Medulla oblongata (tissue), 1 donor: Measurements from ENCODE around the gene SERPINB8.

Experiments
- DNase-seq: peaks from one replicate; pipeline ENCODE4 v3.0.0-alpha.2; 2015; ENCODE audit errors: extremely low spot score

Gene SERPINB8

DNA sequence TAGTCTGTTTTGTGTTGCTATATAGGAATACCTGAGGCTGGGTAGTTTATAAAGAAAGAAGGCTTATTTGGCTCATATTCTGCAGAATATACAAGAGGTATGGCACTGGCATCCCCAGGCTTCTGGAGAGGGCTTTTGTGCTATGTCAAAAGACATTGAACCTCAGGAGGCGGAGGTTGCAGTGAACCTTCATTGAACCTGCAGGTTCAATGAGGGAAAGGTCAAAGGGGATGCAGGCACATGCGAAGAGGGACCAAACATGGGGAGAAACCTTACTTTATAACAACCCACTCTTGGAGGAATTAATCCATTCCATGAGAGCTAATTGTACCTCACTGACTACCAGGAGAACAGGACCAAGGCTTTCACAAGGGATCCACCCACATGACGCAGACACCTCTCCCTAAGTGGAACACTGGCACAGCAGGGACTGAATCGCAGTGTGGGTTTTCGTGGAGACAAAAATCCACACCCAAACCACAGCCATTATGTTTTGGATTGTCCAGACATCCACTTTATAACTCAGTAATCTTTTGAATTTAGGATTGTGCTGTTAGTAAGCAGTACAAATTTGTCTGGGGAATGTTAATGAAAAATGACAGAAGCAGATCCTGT is 4.1 kb upstream of the SERPINB8 start:
- no peak for DNase-seq

- no peak for DNase-seq
Measured at GRCh38 chr18:63970809-63971205, 926 bp downstream of the SERPINB8 start.

DNA sequence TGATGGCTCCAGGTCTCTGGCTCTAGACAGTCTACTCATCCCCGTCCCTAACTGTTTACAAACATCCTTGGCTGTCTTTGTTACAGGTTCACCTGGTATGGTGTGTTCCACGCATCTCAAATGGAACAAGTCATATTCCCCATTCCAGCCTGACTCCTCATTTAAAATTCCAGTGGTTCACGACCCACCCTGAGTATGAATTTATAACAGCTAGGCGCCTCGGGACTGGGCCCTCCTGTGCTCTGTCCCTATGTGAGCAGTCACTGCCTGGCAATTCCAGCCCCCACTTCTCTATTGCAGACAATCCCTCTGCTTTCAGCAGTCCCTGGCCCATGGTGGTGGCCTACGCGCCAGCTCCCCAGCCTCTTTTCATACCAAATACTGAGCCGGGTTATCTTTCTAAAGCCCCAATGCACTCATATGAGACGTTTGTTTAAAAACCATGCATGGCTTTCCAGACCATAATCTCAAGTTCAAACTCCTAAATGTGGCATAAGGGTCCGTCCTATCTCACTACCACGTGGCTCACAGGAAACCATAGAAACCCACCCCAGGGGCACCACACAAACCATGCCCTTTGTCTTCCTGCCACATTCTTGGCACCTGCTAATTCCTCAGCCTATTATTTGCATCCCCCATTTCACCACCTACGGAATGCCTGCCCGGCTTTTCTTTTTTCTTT is 1.6 kb downstream of the SERPINB8 start:
- peak; percentile 43 for DNase-seq

DNA sequence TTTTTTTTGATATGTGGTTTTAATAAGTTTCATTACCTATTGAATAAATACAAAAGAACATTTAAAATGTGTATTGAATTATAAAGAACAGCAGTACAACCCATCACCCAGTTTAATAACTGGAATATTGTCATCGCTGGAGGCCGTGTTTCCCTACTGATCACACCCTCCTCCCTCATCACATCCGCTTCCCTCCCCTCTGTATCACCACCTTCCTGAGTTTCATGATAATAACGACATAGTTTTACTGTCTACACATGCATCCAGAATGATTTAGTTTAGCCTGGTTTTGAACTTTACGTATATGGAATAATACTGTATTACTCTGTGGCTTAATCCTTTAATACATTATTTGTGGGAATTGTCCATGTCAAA is 2.1 kb downstream of the SERPINB8 start:
- no peak for DNase-seq

DNA sequence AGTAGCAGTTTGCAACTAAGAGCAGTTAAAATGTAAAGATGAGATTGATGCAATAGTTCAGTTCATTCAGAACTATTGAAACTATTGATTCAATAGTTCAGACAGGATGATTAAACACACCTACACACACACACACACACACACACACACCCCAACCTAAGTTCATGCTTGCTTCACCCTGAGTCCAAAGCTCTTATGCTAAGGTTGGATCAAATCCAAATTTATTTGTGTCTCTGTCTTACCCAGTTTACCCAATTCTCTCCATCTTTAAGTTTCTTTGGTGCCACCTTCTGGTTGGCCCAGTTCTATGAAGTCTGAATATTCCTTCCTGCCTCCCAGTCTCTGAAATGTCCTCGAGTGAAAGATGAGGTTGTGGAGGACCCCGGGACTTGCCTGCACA is 5.1 kb downstream of the SERPINB8 start:
- peak; percentile 76 for DNase-seq

DNA sequence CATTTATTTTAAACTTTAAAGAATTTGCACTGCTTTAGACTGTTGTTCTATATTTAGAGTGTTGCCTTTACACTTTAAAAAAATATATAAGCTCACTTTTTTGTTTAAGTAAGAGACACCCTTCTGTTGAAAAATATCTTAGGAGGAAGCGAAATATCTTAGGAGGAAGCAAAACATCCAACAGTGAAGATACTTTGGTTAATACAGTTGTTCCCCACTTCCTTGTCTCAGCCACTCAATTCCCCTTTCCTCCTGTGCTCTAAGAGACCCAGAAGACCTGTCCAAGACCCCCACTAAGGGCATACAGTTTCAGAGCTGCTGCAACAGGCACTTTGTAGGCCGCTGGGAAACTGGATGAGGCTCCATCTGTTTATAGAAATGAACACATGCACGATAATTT is 5.7 kb downstream of the SERPINB8 start:
- DNase-seq, result peak; percentile 61

GRCh38 chr18:63977040-63977439 is 7.2 kb downstream of the SERPINB8 start:
- DNase-seq, result no peak

DNA sequence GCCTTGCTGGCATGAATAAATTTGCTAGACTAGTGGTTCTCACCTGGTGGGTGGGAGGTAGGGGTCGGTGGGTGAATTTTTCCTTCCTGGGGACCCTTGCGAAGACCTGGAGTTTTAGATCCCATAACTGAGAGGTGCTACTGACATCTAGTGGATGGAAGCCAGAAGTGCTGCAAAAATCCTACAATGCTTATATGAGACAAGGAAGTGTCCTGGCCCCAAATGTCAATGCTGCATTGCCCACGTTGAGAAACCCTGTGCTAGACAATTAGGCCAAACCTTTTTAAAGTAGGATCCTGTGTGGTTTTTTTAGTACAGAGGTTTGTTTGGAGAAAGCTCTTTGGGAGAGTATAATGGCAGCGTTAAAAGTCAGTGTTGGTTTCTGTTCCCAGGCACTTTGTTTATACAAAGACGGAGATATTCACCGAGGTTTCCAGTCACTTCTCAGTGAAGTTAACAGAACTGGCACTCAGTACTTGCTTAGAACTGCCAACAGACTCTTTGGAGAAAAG is 9.6 kb downstream of the SERPINB8 start:
- DNase-seq, result peak; percentile 91

DNA sequence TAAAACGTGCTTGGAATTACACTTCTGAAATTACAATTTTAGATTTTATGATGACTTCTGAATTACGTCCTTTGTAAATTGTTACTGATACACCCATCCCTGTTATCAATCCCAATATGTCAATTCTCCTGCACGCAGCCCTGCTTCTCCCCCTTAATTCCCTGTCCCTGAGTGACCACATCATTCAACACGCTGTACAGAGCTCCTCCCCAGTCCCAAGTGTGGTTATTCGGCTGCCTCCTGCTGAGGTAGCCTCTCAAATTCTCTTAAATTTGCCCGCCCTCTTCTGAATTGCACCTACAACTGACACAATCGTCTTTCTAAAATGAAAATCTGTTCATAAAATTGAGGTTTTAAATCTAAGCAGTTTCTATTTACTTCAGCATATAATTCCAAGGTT is 10.1 kb downstream of the SERPINB8 start:
- DNase-seq, result no peak

GRCh38 chr18:63980896-63981460 is 11.1 kb downstream of the SERPINB8 start:
- peak; percentile 58 for DNase-seq

DNA sequence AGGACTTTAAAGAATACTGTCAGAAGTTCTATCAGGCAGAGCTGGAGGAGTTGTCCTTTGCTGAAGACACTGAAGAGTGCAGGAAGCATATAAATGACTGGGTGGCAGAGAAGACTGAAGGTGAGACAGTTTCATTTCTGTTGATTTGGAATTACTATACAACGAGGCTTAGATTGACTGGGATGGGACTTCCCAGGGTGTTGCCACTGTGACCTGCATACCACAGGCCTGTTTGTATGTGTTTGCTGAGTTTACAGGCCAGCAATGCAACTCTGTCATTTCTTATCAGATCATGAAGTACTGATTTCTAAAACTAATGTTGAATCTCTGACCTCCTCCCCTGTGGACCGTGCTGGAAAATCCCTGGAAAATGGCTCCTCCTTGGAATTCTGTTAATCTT is 11.8 kb downstream of the SERPINB8 start:
- DNase-seq, result no peak

- DNase-seq, result no peak
Measured at GRCh38 chr18:63982361-63982760, 12.5 kb downstream of the SERPINB8 start.

DNA sequence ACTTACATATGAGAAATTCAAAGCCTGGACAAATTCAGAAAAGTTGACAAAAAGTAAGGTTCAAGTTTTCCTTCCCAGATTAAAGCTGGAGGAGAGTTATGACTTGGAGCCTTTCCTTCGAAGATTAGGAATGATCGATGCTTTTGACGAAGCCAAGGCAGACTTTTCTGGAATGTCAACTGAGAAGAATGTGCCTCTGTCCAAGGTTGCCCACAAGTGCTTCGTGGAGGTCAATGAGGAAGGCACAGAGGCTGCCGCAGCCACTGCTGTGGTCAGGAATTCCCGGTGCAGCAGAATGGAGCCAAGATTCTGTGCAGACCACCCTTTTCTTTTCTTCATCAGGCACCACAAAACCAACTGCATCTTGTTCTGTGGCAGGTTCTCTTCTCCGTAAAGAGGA is 17.0 kb downstream of the SERPINB8 start:
- no peak for DNase-seq

DNA sequence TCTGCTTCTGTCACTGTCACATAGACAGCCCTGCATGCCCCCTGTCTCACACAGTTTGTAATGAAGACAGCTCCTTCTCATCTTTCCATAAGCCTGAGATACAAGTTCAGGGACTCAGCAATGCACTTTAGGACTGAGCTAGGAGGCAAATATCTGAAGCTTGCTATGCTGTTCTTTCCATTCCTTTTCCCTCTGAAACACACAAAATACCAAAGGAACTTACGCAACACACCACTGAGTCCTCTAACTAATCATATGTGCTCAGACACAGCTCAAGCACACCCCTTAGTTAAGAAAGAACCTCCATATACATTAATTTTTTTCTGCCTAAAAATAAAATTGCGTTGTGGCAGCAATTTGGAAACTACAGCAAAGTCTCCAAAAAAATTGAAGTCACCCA is 17.9 kb downstream of the SERPINB8 start:
- no peak for DNase-seq

GRCh38 chr18:63992751-63993150 is 22.9 kb downstream of the SERPINB8 start:
- no peak for DNase-seq

- peak; percentile 66 for DNase-seq
Measured at GRCh38 chr18:63994783-63995399, 25.0 kb downstream of the SERPINB8 start.

DNA sequence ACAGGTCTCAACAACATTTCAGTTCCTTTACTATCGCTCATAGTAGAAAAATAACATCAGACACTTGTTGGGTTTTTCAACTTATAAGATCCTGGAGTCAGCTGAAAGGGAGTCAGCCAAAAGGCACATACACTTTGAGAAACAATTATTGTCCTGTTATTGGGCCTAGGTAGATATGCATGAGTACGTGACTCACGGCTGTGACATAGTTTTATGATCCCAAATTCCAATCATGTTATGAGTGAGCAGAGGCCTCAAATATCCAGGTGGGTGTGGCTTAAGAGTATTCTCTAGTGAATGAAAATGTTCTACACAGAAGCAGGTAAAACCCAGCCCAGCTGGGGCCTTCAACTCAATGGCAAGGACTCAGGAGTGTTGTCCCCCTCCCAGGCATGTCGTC is 27.2 kb downstream of the SERPINB8 start:
- no peak for DNase-seq

GRCh38 chr18:63997606-63998005 is 27.7 kb downstream of the SERPINB8 start:
- no peak for DNase-seq

DNA sequence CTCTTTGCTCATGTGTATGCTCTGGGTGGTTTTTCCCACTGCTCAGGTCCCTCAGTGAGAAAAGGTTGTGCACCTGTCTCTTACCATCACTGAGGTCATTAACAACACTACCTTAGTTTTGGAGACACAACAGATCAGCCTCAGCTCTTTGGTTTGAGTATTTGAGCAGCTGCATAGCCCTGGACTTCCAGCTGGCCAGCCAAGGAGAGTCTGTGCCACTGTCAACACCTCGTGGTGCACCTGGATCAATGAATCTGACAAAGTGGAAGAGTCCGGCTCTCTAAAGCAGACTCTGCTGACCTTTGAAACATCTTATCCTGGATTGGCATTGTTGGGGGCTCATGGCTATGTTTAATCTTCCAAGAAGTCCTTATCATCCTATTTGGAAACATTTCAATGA is 30.0 kb downstream of the SERPINB8 start:
- no peak for DNase-seq

GRCh38 chr18:64002581-64002980 is 32.7 kb downstream of the SERPINB8 start:
- no peak for DNase-seq

DNA sequence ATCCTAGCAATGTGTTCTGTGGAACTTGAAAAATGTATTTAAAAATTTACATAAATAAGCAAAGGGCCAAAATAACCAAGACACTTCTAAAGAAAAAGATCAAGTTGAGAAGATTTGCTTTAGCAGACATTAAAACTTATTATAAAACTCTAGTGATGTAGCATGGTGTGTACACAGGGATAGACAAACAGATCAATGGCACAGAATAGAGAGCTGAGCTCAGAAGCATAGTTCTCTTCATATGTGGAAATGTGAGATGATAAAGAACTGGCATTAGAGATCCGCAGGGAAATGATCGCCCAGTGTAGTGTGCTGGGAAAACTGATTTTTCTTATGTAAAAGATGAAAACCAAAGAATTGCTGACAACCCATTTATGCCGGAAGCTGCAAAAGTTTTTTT is 39.4 kb downstream of the SERPINB8 start:
- DNase-seq, result no peak

DNA sequence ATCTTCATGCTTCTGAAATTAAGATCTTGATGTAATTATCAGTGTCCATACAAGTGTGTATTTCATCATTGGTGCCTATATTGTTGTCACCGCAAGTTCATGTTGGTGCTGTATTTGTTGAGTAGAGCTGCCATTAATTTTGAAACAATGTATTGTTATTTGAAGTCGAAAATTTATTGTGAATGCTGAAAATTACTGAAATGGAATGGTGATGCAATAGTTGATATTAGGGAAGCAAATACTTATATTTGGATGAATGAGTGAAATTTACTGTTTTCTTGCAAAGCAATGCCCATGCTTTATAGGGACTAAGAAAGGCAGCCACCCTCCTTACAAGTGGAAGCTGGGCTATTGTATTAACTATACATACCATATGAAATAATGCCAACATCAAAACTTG is 41.6 kb downstream of the SERPINB8 start:
- DNase-seq, result no peak

- DNase-seq, result peak; percentile 44
Measured at GRCh38 chr18:64017870-64018269, 48.0 kb downstream of the SERPINB8 start.
